ENCODE results near the gene KCNN3.

- TF ChIP-seq ZNF12 (CRISPR knock-in tag; IDR thresholded peaks at IDR 0.05) (no peak), ZNF574 (CRISPR knock-in tag; IDR thresholded peaks at IDR 0.05) (no peak), KDM5A (IDR thresholded peaks at IDR 0.05; ENCODE audit: borderline replicate concordance, low read length) (no peak), SMC3 (IDR thresholded peaks at IDR 0.05; ENCODE audit: low read length) (no peak), CREB1 (IDR thresholded peaks at IDR 0.05) (no peak), CREB1 (CRISPR knock-in tag; IDR thresholded peaks at IDR 0.05) (no peak), NR3C1 (CRISPR knock-in tag; IDR thresholded peaks at IDR 0.05) (no peak), MTF1 (CRISPR knock-in tag; IDR thresholded peaks at IDR 0.05) (no peak), ZNF33A (CRISPR knock-in tag; IDR thresholded peaks at IDR 0.05; ENCODE audit: borderline replicate concordance) (no peak), ZBTB7B (CRISPR knock-in tag; IDR thresholded peaks at IDR 0.05) (no peak), ZBTB4 (CRISPR knock-in tag; IDR thresholded peaks at IDR 0.05; ENCODE audit: borderline replicate concordance) (no peak), BHLHE40 (IDR thresholded peaks at IDR 0.05; ENCODE audit: low read length) (no peak)
Measured at GRCh38 chr1:154716011-154716410, 154.1 kb downstream of the KCNN3 start.

Data from HepG2 (cell line).